ENCODE measurements around the gene DBR1.
"Not testable (repeated sequence)": the region's sequence is repeated elsewhere in the genome, so short reads cannot be mapped to it uniquely, and the experiment has no call there.

Gene DBR1

DNA sequence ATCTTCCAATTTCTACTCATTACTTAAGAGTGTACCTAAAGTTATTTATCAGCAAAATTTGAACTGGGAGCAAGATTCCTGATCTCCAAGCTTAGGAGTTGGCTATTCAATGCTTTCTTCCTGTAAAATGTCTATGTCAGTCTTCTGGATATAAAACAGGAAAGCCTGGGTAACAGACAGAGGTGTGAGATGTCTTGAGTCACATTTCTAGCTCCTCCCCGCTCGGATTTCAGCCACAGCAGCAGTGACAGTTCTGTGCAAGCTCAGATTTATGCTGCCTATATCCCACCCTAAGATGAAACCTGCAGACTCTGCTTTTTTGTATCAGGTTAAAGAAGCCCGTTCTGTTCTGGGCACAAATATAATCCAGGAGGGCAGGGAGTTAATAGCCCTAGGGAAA is 10.3 kb upstream of the DBR1 start:
- no peak for DNase-seq

GRCh38 chr3:138180375-138181029 is 5.8 kb upstream of the DBR1 start:
- DNase-seq = no peak

GRCh38 chr3:138173769-138174420 is 826 bp downstream of the DBR1 start:
- no peak for DNase-seq

DNA sequence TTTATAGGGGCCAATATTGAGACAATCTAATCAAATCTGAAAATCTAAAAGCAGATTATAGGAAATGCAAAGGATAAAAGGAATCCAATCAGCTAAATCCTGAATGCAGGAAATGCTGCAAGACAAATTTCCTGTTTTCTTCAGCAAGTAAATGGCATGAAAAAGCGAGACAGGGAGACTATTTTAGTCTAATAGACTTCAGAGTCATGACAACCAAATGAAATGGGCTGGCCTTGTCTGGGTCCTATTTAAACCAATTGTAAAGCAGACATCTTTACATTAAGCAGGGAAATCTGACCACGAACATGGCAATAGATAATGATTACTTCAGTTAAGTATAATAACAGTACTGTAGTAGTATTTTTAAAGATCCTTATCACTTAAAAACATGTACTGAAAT is 2.1 kb downstream of the DBR1 start:
- DNase-seq = no peak

- DNase-seq = no peak
Measured at GRCh38 chr3:138165061-138165460, 9.7 kb downstream of the DBR1 start.

GRCh38 chr3:138157743-138158142 is 17.0 kb downstream of the DBR1 start:
- DNase-seq = no peak

DNA sequence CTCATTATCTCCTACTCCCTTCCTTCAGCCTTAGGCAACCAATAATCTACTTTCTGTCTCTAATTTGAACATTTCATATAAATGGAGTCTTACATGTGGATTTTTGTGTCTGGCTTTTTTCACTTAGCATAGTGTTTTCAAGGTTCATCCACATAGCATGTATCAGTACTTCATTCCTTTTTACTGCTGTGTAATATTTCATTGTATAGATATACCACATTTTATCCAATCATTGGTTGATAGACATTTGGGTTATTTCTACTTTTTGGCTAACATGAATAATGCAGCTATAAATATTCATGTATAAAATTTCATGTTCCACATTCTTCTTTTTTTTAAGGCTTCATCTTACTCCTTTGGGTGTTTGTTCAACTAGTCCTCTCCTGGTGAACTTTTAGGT is 20.2 kb downstream of the DBR1 start:
- DNase-seq = no peak

DNA sequence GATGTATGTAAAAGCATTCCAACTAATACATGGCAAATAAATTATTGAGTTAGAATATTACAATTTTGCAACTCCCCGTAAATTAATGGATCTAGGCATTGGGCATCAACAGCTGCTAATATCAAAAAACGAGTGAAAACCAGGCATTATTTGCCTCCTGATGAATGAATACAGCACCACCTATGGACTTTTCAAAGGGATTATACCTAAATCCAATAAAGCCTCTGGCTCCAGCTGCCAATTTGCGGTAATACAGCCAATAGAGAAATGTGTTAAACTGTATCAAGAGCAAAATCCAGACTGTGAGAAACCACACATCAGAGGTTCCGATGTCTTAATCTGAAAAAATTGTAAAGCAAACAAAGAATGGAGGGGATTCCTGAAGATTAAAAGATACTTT is 26.2 kb downstream of the DBR1 start:
- DNase-seq = no peak

DNA sequence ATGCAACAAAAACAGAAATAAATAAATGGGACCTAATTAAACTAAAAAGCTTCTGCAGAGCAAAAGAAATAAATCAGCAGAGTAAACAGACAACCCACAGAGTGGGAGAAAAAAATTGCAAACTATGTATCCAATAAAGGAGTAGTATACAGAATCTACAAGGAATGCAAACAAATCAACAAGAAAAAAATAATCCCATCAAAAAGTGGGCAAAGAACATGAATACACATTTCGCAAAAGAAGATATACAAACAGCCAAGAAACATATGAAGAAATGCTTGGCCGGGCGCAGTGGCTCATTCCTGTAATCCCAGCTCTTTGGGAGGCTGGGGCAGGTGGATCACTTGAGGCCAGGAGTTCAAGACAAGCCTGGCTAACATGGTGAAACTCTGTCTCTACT is 32.5 kb downstream of the DBR1 start:
- DNase-seq = not testable (repeated sequence)

- DNase-seq = no peak
Measured at GRCh38 chr3:138140940-138141339, 33.8 kb downstream of the DBR1 start.

GRCh38 chr3:138139691-138140090 is 35.0 kb downstream of the DBR1 start:
- DNase-seq = no peak

GRCh38 chr3:138137861-138138260 is 36.9 kb downstream of the DBR1 start:
- no peak for DNase-seq

DNA sequence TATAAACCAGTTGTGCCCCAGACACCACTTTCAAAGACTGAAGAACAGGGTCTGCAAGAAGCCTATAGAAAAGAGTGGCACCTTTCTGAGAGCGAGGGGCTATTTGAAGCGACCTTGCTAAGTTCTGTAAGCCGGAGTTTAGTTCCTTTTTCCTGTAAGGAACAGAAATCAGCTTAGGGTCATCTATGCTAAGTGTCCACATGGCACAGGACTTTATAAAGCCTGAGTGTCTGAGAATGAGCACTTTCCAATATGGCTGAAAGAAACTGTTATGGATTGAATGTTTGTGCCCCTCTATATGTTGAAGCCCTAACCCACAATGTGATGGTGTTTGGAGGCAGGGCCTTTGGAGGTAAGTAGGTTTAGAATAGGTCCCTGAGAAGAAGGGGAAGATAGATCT is 38.5 kb downstream of the DBR1 start:
- DNase-seq = no peak

GRCh38 chr3:138135833-138136194 is 38.9 kb downstream of the DBR1 start:
- DNase-seq = no peak

DNA sequence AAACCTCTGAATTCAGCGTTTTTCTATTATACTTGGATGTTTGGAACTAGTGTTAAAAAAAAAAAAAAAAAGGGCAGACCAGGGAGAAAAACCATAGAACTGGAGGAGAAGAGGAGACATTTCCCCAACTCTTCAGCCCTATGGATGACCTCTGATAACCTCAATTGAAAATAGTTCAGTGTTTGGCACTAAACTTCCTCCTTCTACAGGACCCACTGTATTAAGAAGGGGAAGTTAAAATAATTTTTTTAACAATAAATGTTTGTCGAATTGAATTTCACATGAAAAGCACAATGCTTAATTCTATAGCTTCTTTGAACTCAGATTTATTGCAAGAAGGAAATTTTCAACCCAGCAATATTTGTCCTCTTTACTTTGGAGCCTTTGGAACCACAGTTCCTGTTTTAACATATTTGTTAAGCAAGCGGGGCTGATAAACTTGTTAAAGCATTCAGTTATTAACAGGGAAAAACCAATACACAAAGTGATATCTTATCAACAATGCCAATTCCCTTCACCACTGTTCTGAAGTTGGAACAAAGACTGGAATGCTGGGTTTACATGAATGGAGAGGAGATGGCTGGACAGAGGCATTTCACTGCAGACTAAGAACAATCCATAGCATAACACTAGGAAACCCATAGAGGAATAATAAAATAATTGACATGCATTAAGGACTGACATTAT is 39.4 kb downstream of the DBR1 start:
- no peak for DNase-seq

GRCh38 chr3:138132239-138132638 is 42.5 kb downstream of the DBR1 start, which contains the start of gene A4GNT:
Gene A4GNT, minus strand, starts transcription at chr3:138132390. Its CDS starts 1,134 bp downstream, at chr3:138131256.
- DNase-seq = no peak

GRCh38 chr3:138127636-138128365 is 46.9 kb downstream of the DBR1 start:
- no peak for DNase-seq

DNA sequence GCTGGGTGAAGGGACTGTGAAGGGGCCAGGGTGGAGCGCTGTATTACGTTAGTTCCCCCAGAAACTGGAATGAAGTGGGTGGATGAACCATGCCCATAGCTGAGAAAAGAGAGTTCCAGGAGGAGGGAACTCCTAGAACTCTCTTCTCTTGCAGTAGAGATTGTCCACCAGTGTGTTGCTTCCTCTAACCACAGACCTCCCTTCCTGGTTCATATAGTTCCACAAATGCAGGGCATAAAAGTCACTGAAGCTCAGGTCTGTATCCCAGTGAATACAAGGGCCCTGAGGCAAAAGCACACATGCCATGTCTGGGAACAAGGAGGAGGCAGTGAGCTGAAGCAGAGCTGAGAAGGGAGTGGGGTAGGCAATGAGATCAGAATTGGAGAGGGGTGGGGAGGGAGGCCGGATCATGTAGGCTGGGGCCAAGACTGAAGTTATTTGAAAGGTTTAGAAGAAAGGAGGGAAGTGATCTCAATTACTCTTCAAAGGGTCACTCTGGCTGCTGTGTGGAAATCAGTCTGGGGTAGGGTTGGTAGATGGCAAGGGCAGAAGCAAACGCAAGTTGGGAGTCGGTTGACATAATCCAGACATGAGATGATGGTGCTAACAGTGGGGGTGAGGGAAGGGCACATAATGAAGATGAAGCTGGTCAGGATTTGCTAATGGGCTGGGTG is 49.0 kb downstream of the DBR1 start:
- DNase-seq = no peak

DNA sequence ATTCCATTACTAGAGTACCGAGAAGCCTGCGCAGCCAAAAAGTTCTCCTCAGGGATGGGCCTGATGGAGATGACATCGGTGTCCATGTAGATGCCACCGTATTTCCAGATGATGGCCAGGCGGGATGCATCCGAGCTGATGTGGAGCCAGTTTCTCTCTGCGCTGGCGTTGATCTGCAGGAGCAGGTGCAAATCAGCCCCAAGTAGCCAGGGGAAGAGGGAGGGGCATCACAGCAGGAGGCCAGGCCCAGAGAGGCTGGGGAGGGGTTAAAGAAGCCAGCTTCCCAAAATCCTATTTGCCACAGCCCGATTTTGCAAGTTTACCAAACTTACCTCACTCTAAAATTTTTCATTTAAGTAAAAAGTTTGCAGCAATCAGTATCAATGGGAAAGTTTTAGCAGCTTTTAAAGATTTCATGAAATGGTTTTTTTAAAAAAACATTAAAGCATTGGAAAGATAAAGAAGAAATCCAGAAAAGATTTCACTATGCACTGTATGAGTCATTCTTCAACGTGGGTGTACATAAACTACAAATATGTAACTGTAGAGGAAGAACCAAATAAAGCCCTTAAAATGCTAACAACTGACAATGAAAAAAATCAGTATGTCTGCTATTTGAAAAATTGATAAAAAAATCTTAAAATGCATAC is 49.9 kb downstream of the DBR1 start:
- no peak for DNase-seq

- DNase-seq = no peak
Measured at GRCh38 chr3:138124188-138124587, 50.5 kb downstream of the DBR1 start.

GRCh38 chr3:138119423-138119766 is 55.3 kb downstream of the DBR1 start:
- no peak for DNase-seq

GRCh38 chr3:138118612-138119422 is 55.9 kb downstream of the DBR1 start:
- DNase-seq = peak; percentile 38

Data from CD4-positive, alpha-beta T cell treated with Interferon gamma for 1 hour (primary cell).